ENCODE results near the gene MRPL11. TPM values are rescaled to one million over a fixed set of nuclear protein-coding genes. Genes with fewer than 3 reads are reported as not detected.
"Not testable (repeated sequence)": the region's sequence is repeated elsewhere in the genome, so short reads cannot be mapped to it uniquely, and the experiment has no call there.

The MRPL11 gene
- total RNA-seq, 2 donors from 2014 or later, result 55.6 to 122 TPM

DNA sequence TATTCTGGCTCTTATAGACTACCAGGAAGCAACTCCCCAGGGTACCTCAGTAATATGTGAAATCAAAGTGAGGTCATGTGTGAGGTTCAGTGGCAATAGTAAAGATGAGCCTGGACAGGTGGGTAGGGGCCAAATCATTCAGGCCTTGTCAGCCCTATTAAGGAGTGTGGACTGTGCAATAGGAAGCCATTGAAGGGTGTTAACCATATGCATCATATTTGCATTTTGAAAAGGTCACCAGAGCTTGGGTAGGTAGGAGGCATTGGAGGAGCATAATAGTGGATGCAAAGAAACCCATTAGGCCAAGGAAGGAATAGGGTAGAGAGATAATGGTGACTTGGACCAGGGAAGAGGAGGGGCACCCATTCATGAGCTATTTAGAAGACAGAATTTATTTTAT, 8.4 kb upstream of the MRPL11 start:
- H3K4me3 ChIP-seq, result no peak overlapping the region
- intact Hi-C loops (cut with DNase I), result no loop called here
- no peak for DNase-seq
- no peaks in the 10 kb centered on the region for H3K9me3 ChIP-seq
- TF ChIP-seq, protein P1, sequence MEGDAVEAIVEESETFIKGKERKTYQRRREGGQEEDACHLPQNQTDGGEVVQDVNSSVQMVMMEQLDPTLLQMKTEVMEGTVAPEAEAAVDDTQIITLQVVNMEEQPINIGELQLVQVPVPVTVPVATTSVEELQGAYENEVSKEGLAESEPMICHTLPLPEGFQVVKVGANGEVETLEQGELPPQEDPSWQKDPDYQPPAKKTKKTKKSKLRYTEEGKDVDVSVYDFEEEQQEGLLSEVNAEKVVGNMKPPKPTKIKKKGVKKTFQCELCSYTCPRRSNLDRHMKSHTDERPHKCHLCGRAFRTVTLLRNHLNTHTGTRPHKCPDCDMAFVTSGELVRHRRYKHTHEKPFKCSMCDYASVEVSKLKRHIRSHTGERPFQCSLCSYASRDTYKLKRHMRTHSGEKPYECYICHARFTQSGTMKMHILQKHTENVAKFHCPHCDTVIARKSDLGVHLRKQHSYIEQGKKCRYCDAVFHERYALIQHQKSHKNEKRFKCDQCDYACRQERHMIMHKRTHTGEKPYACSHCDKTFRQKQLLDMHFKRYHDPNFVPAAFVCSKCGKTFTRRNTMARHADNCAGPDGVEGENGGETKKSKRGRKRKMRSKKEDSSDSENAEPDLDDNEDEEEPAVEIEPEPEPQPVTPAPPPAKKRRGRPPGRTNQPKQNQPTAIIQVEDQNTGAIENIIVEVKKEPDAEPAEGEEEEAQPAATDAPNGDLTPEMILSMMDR (IDR thresholded peaks at IDR 0.05), result no peak
- H3K36me3 ChIP-seq, result no peaks in the 10 kb centered on the region
- no peaks in the 10 kb centered on the region for H3K27me3 ChIP-seq
- H3K9ac ChIP-seq (ENCODE audit: low read depth in 2 of 2, low read length in 2 of 2), result no peak overlapping the region
- no peak overlapping the region for H3K27ac ChIP-seq
- H3K4me1 ChIP-seq, result no peaks in the 10 kb centered on the region

DNA sequence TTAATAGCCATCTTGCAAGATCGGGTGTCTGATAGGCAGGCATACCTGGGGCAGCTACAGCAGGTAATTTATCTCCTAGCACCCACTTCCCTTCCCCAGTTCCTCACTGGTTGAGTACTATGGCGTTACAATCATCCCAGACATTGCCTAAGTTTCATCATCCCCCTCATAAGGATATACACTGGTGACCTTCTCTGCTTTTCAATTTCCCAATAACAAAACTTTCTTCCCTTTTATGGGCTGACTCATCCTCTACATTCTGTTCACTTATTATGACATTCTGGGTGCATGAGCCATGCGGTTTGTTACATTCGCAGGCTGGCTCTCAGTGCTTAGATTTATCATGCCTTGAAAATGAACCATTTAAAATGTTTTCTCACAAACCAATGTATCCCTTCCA, 5.0 kb upstream of the MRPL11 start:
- Histone ChIP-seq H3K36me3 (no peaks in the 10 kb centered on the region), H3K27me3 (no peaks in the 10 kb centered on the region), H3K9ac (ENCODE audit: low read depth in 2 of 2, low read length in 2 of 2) (no peak overlapping the region), H3K4me3 (no peak overlapping the region), H3K27ac (no peak overlapping the region), H3K4me1 (no peaks in the 10 kb centered on the region), H3K9me3 (no peaks in the 10 kb centered on the region)
- intact Hi-C loops (cut with DNase I), result no loop called here
- DNase-seq, result no peak
- TF ChIP-seq, protein P1 (IDR thresholded peaks at IDR 0.05), result no peak

DNA sequence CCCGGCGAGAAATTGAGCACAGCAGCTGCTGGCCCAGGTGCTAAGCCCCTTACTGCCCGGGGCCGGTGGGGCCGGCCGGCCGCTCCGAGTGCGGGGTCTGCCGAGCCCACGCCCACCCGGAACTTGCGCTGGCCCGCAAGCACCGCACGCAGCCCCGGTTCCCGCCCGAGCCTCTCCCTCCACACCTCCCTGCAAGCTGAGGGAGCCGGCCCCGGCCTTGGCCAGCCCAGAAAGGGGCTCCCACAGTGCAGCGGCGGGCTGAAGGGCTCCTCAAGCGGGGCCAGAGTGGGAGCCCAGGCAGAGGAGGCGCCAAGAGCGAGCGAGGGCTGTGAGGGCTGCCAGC, 2.3 kb upstream of the MRPL11 start:
- H3K4me3 ChIP-seq; DNase-seq; H3K9ac ChIP-seq (ENCODE audit: low read depth in 2 of 2, low read length in 2 of 2); intact Hi-C loops (cut with DNase I); H3K4me1 ChIP-seq; H3K27ac ChIP-seq; H3K9me3 ChIP-seq; H3K27me3 ChIP-seq; H3K36me3 ChIP-seq: not testable (repeated sequence)

DNA sequence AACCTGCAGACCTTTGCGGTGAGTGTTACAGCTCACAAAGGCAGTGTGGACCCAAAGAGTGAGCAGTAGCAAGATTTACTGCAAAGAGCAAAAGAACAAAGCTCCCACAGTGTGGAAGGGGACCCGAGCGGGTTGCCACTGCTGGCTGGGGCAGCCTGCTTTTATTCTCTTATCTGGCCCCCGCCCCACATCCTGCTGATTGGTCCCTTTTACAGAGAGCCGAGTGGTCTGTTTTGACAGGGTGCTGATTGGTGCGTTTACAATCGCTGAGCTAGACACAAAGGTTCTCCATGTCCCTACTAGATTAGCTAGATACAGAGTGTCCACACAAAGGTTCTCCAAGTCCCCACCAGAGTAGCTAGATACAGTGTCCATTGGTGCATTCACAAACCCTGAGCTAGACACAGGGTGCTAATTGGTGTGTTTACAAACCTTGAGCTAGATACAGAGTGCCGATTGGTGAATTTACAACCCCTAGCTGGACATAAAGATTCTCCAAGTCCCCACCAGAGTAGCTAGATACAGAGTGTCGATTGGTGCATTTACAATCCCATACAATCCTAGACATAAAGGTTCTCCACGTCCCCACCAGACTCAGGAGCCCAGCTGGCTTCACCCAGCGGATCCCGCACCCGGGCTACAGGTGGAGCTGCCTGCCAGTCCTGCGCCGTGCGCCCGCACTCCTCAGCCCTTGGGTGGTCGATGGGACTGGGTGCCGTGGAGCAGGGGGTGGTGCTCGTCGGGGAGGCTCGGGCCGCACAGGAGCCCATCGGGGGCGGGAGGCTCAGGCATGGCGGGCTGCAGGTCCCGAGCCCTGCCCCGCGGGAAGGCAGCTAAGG, 1.7 kb upstream of the MRPL11 start:
- H3K9ac ChIP-seq (ENCODE audit: low read depth in 2 of 2, low read length in 2 of 2); H3K36me3 ChIP-seq; H3K4me1 ChIP-seq; DNase-seq; H3K4me3 ChIP-seq; H3K27ac ChIP-seq; H3K27me3 ChIP-seq; intact Hi-C loops (cut with DNase I); H3K9me3 ChIP-seq: not testable (repeated sequence)

DNA sequence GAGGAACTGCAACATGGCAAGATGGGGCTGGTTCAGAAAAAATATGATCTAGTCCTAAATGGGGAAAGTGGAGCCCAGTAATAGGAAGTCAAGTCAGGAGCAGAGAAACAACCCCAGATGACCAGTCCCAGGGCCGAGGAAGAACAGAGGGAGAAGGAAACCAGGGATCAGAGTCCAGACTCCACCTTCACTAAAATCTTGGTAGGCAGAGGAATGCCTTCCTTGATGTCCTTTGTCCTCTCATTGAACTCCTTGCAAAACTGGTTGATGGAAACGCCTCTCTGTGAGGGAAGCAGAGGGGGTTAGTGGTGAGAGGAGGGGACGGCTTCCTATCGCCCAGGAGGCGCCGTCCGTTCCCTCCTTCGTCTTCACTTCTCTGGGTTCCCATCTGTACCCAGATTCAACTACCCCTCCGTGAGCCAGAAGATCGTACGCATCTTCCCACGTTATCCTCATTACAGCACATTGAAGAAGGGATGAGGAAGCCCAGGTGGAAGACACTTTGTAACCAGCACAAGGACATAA, 607 bp downstream of the MRPL11 start:
- TF ChIP-seq, protein P1 (IDR thresholded peaks at IDR 0.05), result no peak
- DNase-seq, result peak; percentile 44
- Histone ChIP-seq H3K4me3 (peak overlapping the region; percentile 97), H3K9me3 (no peaks in the 10 kb centered on the region), H3K27me3 (no peaks in the 10 kb centered on the region), H3K36me3 (peaks cover 4% of the 10 kb centered on the region), H3K4me1 (peaks cover 3% of the 10 kb centered on the region), H3K27ac (peak overlapping the region; percentile 42), H3K9ac (ENCODE audit: low read depth in 2 of 2, low read length in 2 of 2) (peak overlapping the region; percentile 76 to 77)
- intact Hi-C loops (cut with DNase I), result no loop called here

DNA sequence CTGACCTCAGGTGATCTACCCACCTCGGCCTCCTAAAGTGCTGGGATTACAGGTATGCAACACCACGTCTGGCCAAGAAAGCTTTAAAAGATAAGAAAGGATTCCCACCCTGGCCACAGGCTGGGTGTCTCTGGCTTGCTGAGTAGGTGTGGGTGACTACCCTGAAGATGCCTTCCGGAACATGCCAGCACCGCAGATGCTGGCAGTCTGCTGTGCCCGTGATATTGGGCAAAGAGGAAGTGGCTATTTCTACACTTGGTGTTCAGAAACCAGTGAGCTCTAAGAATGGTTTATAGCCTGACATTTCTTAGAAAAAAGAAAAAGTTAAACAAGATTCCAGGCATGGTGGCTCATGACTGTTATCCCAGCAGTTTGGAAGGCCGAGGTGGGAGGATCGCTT, 6.1 kb downstream of the MRPL11 start:
- intact Hi-C loops (cut with DNase I), result no loop called here
- no peaks in the 10 kb centered on the region for H3K27me3 ChIP-seq
- H3K9ac ChIP-seq (ENCODE audit: low read depth in 2 of 2, low read length in 2 of 2), result no peak overlapping the region
- H3K4me3 ChIP-seq, result no peak overlapping the region
- no peak overlapping the region for H3K27ac ChIP-seq
- no peaks in the 10 kb centered on the region for H3K4me1 ChIP-seq
- TF ChIP-seq, protein P1 (IDR thresholded peaks at IDR 0.05), result no peak
- peaks cover 4% of the 10 kb centered on the region for H3K36me3 ChIP-seq
- DNase-seq, result no peak
- no peaks in the 10 kb centered on the region for H3K9me3 ChIP-seq

DNA sequence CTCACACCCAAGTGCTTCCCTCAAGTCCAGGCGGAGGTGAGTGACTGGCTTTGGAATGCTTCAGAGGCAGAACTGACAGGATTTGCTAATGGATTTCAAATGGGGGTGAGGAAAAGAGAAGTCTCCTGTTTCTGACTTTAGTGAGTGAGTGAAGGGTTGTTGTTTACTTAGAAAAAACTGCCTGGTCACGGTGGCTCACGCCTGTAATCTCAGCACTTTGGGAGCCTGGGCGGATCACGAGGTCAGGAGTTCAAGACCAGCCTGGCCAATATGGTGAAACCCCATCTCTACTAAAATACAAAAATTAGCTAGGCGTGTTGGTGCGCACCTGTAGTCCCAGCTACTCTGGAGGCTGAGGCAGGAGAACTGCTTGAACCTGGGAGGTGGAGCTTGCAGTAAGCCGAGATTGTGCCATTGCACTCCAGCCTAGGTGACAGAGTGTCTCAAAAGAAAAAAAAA, 6.7 kb downstream of the MRPL11 start:
- intact Hi-C loops (cut with DNase I); DNase-seq; H3K9ac ChIP-seq (ENCODE audit: low read depth in 2 of 2, low read length in 2 of 2); H3K36me3 ChIP-seq; H3K9me3 ChIP-seq; H3K4me3 ChIP-seq; H3K27me3 ChIP-seq; H3K27ac ChIP-seq; H3K4me1 ChIP-seq: not testable (repeated sequence)

DNA sequence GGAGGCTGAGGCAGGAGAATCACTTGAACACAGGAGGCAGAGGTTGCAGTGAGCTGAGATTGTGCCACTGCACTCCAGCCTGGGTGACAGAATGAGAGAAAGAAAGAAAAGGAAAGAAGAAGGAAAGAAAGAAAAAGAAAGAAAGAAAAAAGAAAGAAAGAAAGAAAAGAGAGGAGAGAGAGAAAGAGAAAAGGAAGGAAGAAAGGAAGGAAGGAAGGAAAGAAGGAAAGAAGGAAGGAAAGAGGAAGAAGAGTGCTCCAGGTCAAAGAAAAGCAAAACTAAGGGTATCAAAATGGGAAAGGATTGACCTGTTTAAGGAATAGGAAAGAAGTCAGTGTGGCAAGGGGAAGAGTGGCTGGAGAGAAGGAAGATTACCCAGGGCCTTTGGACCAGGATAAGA, 7.4 kb downstream of the MRPL11 start:
- H3K4me1 ChIP-seq; DNase-seq; H3K4me3 ChIP-seq; H3K9me3 ChIP-seq; H3K36me3 ChIP-seq; H3K9ac ChIP-seq (ENCODE audit: low read depth in 2 of 2, low read length in 2 of 2); H3K27me3 ChIP-seq; intact Hi-C loops (cut with DNase I); H3K27ac ChIP-seq: not testable (repeated sequence)
